ENCODE data around the gene PLEKHA4. TPM values are rescaled to one million over a fixed set of nuclear protein-coding genes. Genes with fewer than 3 reads are reported as not detected.

The PLEKHA4 gene
- total RNA-seq, 1 experiment from 2014 or later: 1.2 TPM

GRCh38 chr19:48837051-48837524 is 31.3 kb downstream of the PLEKHA4 start:
- Histone ChIP-seq H3K36me3 (ENCODE audit: low read depth, low read length) (no peaks in the 10 kb centered on the region), H3K27me3 (ENCODE audit: low read length) (no peaks in the 10 kb centered on the region), H3K4me1 (ENCODE audit: insufficient read depth, low read length) (peaks cover 9% of the 10 kb centered on the region; the same call in 1 of the 2 replicates), H3K9ac (ENCODE audit: low read length) (no peak overlapping the region), H3K4me3 (ENCODE audit: low read length) (peak overlapping the region; percentile 69), H3F3A (ENCODE audit: low read length, unreplicated experiment) (no peaks in the 10 kb centered on the region), H3K79me2 (ENCODE audit: low read length) (no peaks in the 10 kb centered on the region), H3K4me2 (ENCODE audit: low read length) (peak overlapping the region; percentile 84), H3K9me3 (ENCODE audit: low read length) (no peaks in the 10 kb centered on the region), H4K20me1 (ENCODE audit: low read length) (no peaks in the 10 kb centered on the region), H3K27ac (ENCODE audit: low read length) (no peak overlapping the region), H3K9me2 (replicated peaks; ENCODE audit: low read length) (no peaks in the 10 kb centered on the region), H2AFZ (ENCODE audit: low read length) (peak overlapping the region; percentile 69)
- ChIA-PET POLR2A (ENCODE audit: unreplicated experiment) (no interaction called here), CTCF (interaction anchor here (0.8 kb wide), 1 partner anchor 42 kb away, joined by 3 read pairs; no protein-coding TSS in a partner anchor)
- intact Hi-C loops (cut with micrococcal nuclease): loop anchor here (2.0 kb wide), 1 partner anchor 36 kb away; the partner anchor contains the start of gene PPP1R15A
- BruUV-seq (replicated peaks): no TSS peak
- TF ChIP-seq CTCF (conservative IDR thresholded peaks at IDR 0.05; ENCODE audit: low read depth, low read length) (no peak), EZH2phosphoT487 (IDR thresholded peaks at IDR 0.05; ENCODE audit: borderline replicate concordance, low read length) (no peak), EZH2 (IDR thresholded peaks at IDR 0.05; ENCODE audit: low read length, unreplicated experiment) (no peak)
- ATAC-seq (peak; percentile 80), DNase-seq (peak; percentile 82)

DNA sequence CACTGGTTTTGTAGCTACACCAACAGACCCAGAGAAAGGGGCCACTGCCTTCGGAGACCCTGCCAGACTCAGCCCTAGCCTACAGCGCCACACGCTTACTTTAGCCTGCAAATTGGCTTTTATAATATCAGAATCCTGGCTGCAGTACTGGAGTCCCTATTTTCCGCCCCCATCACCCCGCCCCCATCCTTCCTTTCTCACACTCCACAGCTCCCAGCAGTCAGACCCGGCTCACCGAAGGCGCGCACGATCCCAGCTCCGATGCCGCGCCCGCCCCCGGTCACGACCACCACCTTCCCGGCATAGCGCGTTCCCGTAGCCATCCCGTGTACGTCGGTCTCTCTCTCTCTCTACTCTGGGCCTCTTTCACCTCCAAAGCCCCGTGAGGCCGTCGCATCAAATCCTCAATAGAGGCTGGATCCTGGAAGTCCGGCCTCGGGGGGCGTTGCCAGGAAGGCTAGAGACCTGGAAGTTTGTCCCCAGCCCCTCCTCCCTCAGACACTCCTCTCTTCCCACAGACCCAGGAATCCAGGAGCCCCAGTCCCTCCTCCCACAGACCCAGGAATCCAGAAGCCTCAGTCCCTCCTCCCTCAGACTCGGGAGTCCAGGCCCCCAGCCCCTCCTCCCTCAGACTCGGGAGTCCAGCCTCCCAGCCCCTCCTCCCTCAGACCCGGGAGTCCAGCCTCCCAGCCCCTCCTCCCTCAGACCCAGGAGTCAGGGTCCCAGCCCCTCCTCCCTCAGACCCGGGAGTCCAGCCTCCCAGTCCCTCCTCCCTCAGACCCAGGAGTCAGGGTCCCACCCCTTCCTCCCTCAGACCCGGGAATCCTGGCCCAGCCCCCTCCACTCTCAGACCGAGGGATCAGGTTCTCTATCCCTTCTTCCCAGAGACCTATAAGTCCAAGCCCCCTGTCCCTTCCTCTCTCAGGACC is 32.1 kb downstream of the PLEKHA4 start, which contains the start of gene HSD17B14:
Gene HSD17B14 (minus strand): TSS at position 403 of the 929 bp plus-strand sequence. CDS start 80 bp downstream, at position 323.
- BruUV-seq (replicated peaks): TSS peak; percentile 88
- ATAC-seq (peak; percentile 48), DNase-seq (peak; percentile 41)
- ChIA-PET POLR2A (ENCODE audit: unreplicated experiment) (no interaction called here), CTCF (interaction anchor here (0.6 to 1.0 kb wide), 4 partner anchors 41 to 62 kb away, joined by 3 to 7 read pairs (median 5); no protein-coding TSS in a partner anchor)
- intact Hi-C loops (cut with micrococcal nuclease): loop anchor here (2.0 kb wide), 1 partner anchor 36 kb away; the partner anchor contains the start of gene PPP1R15A
- no peaks in the 10 kb centered on the region for H3K9me3 ChIP-seq (ENCODE audit: low read length)
- no peak within 1 kb of the TSS for H3K27ac ChIP-seq (ENCODE audit: low read length)
- no peaks in the 10 kb centered on the region for H4K20me1 ChIP-seq (ENCODE audit: low read length)
- H3F3A ChIP-seq (ENCODE audit: low read length, unreplicated experiment): no peaks in the 10 kb centered on the region
- H2AFZ ChIP-seq (ENCODE audit: low read length): peak within 1 kb of the TSS; percentile 69
- H3K4me1 ChIP-seq (ENCODE audit: insufficient read depth, low read length): peaks cover 9% of the 10 kb centered on the region; the same call in 1 of the 2 replicates
- H3K79me2 ChIP-seq (ENCODE audit: low read length): no peaks in the 10 kb centered on the region
- H3K9ac ChIP-seq (ENCODE audit: low read length): peak within 1 kb of the TSS; percentile 39
- H3K4me2 ChIP-seq (ENCODE audit: low read length): peak within 1 kb of the TSS; percentile 84
- no peaks in the 10 kb centered on the region for H3K9me2 ChIP-seq (replicated peaks; ENCODE audit: low read length)
- peak within 1 kb of the TSS; percentile 69 for H3K4me3 ChIP-seq (ENCODE audit: low read length)
- H3K36me3 ChIP-seq (ENCODE audit: low read depth, low read length): no peaks in the 10 kb centered on the region
- TF ChIP-seq CTCF (conservative IDR thresholded peaks at IDR 0.05; ENCODE audit: low read depth, low read length) (peak; percentile 44; the same call in 1 of the 2 replicates), EZH2phosphoT487 (IDR thresholded peaks at IDR 0.05; ENCODE audit: borderline replicate concordance, low read length) (no peak), EZH2 (IDR thresholded peaks at IDR 0.05; ENCODE audit: low read length, unreplicated experiment) (no peak)
- H3K27me3 ChIP-seq (ENCODE audit: low read length): no peaks in the 10 kb centered on the region

All from PC-3 (cell line).